ENCODE data around the gene TCAP. TPM values are rescaled to one million over a fixed set of nuclear protein-coding genes. Genes with fewer than 3 reads are reported as not detected.

TCAP gene
- 0.21 TPM in 1 of 2 replicates, not detected in the other for total RNA-seq

GRCh38 chr17:39664581-39665561, at the start of gene TCAP:
Gene TCAP (plus strand): TSS chr17:39665349. CDS start chr17:39665360, 11 bp downstream.

GRCh38 chr17:39626171-39627046, 38.7 kb upstream of the TCAP start, which contains the start of gene PPP1R1B:
Gene PPP1R1B (plus strand): TSS chr17:39626952. CDS start chr17:39627393, 441 bp downstream.

GRCh38 chr17:39636927-39637736, 28.0 kb upstream of the TCAP start, which contains the start of gene STARD3:
Gene STARD3 (plus strand): TSS chr17:39637144. CDS start chr17:39653532, 16,388 bp downstream.

GRCh38 chr17:39667945-39668924, 3.1 kb downstream of the TCAP start, which contains the start of gene PNMT:
Gene PNMT (plus strand): TSS chr17:39668453. CDS start chr17:39668476, 23 bp downstream.

GRCh38 chr17:39687546-39688474, 22.7 kb downstream of the TCAP start, which contains the start of gene PGAP3:
Gene PGAP3 (minus strand): TSS chr17:39688057. CDS start chr17:39688014, 43 bp downstream.

GRCh38 chr17:39699818-39700147, 34.6 kb downstream of the TCAP start, which contains the start of gene ERBB2:
Gene ERBB2 (plus strand): TSS chr17:39700064. CDS start chr17:39700239, 175 bp downstream.

Other genes with a start within 250 kb of the TCAP start
- 15.4 and 19.6 TPM in 2 replicates for gene MED1, start 214.1 kb upstream of the TCAP start, total RNA-seq
- gene CDK12, start 203.9 kb upstream of the TCAP start, total RNA-seq: 17.4 and 20.7 TPM in 2 replicates
- gene NEUROD2, start 57.4 kb upstream of the TCAP start, total RNA-seq: not detected in 2 replicates
- under 0.01 and 0.43 TPM in 2 replicates for gene PPP1R1B, start 38.4 kb upstream of the TCAP start, total RNA-seq
- gene STARD3, start 28.2 kb upstream of the TCAP start, total RNA-seq: 28.7 and 35.8 TPM in 2 replicates
- gene PNMT, start 3.1 kb downstream of the TCAP start, total RNA-seq: not detected in 2 replicates
- gene PGAP3, start 22.7 kb downstream of the TCAP start, total RNA-seq: 9.6 and 11.5 TPM in 2 replicates
- gene ERBB2, start 34.7 kb downstream of the TCAP start, total RNA-seq: 36.6 and 51.4 TPM in 2 replicates
- gene MIEN1, start 65.2 kb downstream of the TCAP start, total RNA-seq: 13.0 and 14.7 TPM in 2 replicates
- gene GRB7, start 72.6 kb downstream of the TCAP start, total RNA-seq: 8.3 and 19.0 TPM in 2 replicates
- gene IKZF3, start 199.0 kb downstream of the TCAP start, total RNA-seq: under 0.01 TPM in 1 of 2 replicates, not detected in the other
- gene ZPBP2, start 202.9 kb downstream of the TCAP start, total RNA-seq: not detected in 2 replicates

Data from tracheal epithelial cell (primary cell).